ENCODE data around the gene RERE. TPM values are rescaled to one million over a fixed set of nuclear protein-coding genes. Genes with fewer than 3 reads are reported as not detected.
"Not testable (repeated sequence)": the region's sequence is repeated elsewhere in the genome, so short reads cannot be mapped to it uniquely, and the experiment has no call there.

RERE gene
- total RNA-seq, 1 experiment from 2014 or later = 73.4 TPM

- H2AFZ ChIP-seq; BruUV-seq (replicated peaks); H3K9me3 ChIP-seq (ENCODE audit: insufficient read depth, low read depth); DNase-seq; H3K79me2 ChIP-seq (ENCODE audit: low read depth); H3K4me3 ChIP-seq; H3K27ac ChIP-seq; H3K9me2 ChIP-seq (ENCODE audit: insufficient read depth); CTCF ChIA-PET; H3K36me3 ChIP-seq (ENCODE audit: low read depth); H3F3A ChIP-seq (ENCODE audit: insufficient read depth, low read depth); POLR2A ChIA-PET (ENCODE audit: unreplicated experiment); H3K27me3 ChIP-seq (ENCODE audit: insufficient read depth, low read depth); H3K4me2 ChIP-seq: not testable (repeated sequence)
- Histone ChIP-seq H3K4me1 (replicated peaks; ENCODE audit: insufficient read depth) (peaks cover 11% of the 10 kb centered on the region), H4K20me1 (ENCODE audit: insufficient read depth) (peaks cover 15% of the 10 kb centered on the region)
- intact Hi-C loops (cut with micrococcal nuclease; ENCODE audit: unreplicated experiment) = loop anchor here (10.0 kb wide), 1 partner anchor 103 kb away; no protein-coding TSS in a partner anchor
Measured at GRCh38 chr1:8621785-8622348, 195.6 kb downstream of the RERE start.

GRCh38 chr1:8621034-8621582, 196.3 kb downstream of the RERE start:
- H3K9me2 ChIP-seq (ENCODE audit: insufficient read depth); H3K36me3 ChIP-seq (ENCODE audit: low read depth); H3K27ac ChIP-seq; H4K20me1 ChIP-seq (ENCODE audit: insufficient read depth); H3K4me1 ChIP-seq (replicated peaks; ENCODE audit: insufficient read depth); H3K4me2 ChIP-seq; DNase-seq; H3K79me2 ChIP-seq (ENCODE audit: low read depth); H3K4me3 ChIP-seq; BruUV-seq (replicated peaks); H3F3A ChIP-seq (ENCODE audit: insufficient read depth, low read depth); H3K9me3 ChIP-seq (ENCODE audit: insufficient read depth, low read depth); CTCF ChIA-PET; H3K27me3 ChIP-seq (ENCODE audit: insufficient read depth, low read depth); H2AFZ ChIP-seq: not testable (repeated sequence)
- intact Hi-C loops (cut with micrococcal nuclease; ENCODE audit: unreplicated experiment) = loop anchor here (10.0 kb wide), 1 partner anchor 104 kb away; no protein-coding TSS in a partner anchor
- POLR2A ChIA-PET (ENCODE audit: unreplicated experiment) = interaction anchor here (0.7 kb wide), 1 partner anchor 260 kb away, joined by 4 read pairs; no protein-coding TSS in a partner anchor

DNA sequence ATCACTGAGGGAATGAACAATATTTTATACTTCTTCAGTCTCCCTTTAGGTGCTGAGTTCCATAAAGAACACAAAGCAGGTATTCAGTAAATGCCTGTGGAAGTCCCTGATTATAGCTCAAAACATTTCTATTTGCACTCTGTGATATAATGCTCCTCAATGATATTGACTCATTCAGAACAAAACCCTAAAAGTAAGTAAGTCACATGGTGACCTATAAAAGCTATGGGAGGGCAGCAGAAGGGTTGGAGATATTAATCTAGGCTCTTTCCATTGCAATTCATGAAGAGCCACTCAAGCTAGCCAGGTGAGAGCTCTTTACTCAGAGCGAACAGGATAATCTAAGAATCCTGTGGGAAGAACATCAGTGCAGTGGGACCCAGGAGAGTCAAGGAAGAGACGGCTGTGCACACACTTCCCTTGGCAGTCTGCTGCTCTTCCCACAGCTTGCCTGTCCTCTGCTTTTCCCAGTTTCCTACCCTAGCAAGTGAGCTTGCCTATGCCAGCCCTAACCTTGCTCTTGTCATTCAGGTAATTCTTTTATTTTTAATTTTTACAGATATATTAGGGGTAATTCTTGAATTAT, 197.4 kb downstream of the RERE start:
- H3K27ac ChIP-seq; H3K27me3 ChIP-seq (ENCODE audit: insufficient read depth, low read depth); H4K20me1 ChIP-seq (ENCODE audit: insufficient read depth); H3K9me2 ChIP-seq (ENCODE audit: insufficient read depth); H3F3A ChIP-seq (ENCODE audit: insufficient read depth, low read depth); BruUV-seq (replicated peaks); H3K4me1 ChIP-seq (replicated peaks; ENCODE audit: insufficient read depth); CTCF ChIA-PET; H3K79me2 ChIP-seq (ENCODE audit: low read depth); DNase-seq; H3K4me2 ChIP-seq; H3K4me3 ChIP-seq; H3K36me3 ChIP-seq (ENCODE audit: low read depth); H3K9me3 ChIP-seq (ENCODE audit: insufficient read depth, low read depth); H2AFZ ChIP-seq: not testable (repeated sequence)
- intact Hi-C loops (cut with micrococcal nuclease; ENCODE audit: unreplicated experiment) = loop anchor here (10.0 kb wide), 1 partner anchor 105 kb away; no protein-coding TSS in a partner anchor
- POLR2A ChIA-PET (ENCODE audit: unreplicated experiment) = interaction anchor here (0.6 to 0.7 kb wide), 3 partner anchors 28 to 261 kb away, joined by 4 to 7 read pairs (median 4); no protein-coding TSS in a partner anchor

DNA sequence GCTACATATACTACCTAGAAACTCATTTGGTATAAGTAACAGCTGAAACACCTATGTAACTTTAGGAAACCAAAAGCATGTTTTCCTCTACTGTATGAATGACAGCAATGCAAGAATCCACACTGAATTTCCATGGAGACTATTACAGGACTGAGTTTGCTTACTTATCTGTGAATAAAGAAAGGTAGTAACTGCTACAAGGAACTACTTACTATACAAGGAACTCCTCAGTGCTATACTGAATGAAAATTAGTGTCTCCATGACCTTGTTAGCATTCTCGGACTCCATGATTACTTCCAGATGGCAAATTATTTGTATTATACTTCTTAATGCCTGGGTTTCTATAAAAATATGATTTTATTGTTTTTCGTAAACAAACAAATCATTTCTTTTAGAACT, 198.0 kb downstream of the RERE start:
- H3K4me1 ChIP-seq (replicated peaks; ENCODE audit: insufficient read depth); H2AFZ ChIP-seq; H3K4me3 ChIP-seq; H3K9me2 ChIP-seq (ENCODE audit: insufficient read depth); H3K36me3 ChIP-seq (ENCODE audit: low read depth); BruUV-seq (replicated peaks); H3K9me3 ChIP-seq (ENCODE audit: insufficient read depth, low read depth); H3K4me2 ChIP-seq; H3K27ac ChIP-seq; intact Hi-C loops (cut with micrococcal nuclease; ENCODE audit: unreplicated experiment); CTCF ChIA-PET; H3F3A ChIP-seq (ENCODE audit: insufficient read depth, low read depth); DNase-seq; H3K27me3 ChIP-seq (ENCODE audit: insufficient read depth, low read depth); H4K20me1 ChIP-seq (ENCODE audit: insufficient read depth); H3K79me2 ChIP-seq (ENCODE audit: low read depth): not testable (repeated sequence)
- POLR2A ChIA-PET (ENCODE audit: unreplicated experiment) = interaction anchor here (0.7 kb wide), 1 partner anchor 28 kb away, joined by 7 read pairs; no protein-coding TSS in a partner anchor

GRCh38 chr1:8616791-8617190, 200.6 kb downstream of the RERE start:
- H3K27ac ChIP-seq; H3K4me3 ChIP-seq; POLR2A ChIA-PET (ENCODE audit: unreplicated experiment); DNase-seq; H3K4me2 ChIP-seq; CTCF ChIA-PET; H3K9me2 ChIP-seq (ENCODE audit: insufficient read depth); H3K4me1 ChIP-seq (replicated peaks; ENCODE audit: insufficient read depth); H3K36me3 ChIP-seq (ENCODE audit: low read depth); H3K27me3 ChIP-seq (ENCODE audit: insufficient read depth, low read depth); H3K9me3 ChIP-seq (ENCODE audit: insufficient read depth, low read depth); H4K20me1 ChIP-seq (ENCODE audit: insufficient read depth); intact Hi-C loops (cut with micrococcal nuclease; ENCODE audit: unreplicated experiment); H3F3A ChIP-seq (ENCODE audit: insufficient read depth, low read depth); H3K79me2 ChIP-seq (ENCODE audit: low read depth); BruUV-seq (replicated peaks); H2AFZ ChIP-seq: not testable (repeated sequence)

DNA sequence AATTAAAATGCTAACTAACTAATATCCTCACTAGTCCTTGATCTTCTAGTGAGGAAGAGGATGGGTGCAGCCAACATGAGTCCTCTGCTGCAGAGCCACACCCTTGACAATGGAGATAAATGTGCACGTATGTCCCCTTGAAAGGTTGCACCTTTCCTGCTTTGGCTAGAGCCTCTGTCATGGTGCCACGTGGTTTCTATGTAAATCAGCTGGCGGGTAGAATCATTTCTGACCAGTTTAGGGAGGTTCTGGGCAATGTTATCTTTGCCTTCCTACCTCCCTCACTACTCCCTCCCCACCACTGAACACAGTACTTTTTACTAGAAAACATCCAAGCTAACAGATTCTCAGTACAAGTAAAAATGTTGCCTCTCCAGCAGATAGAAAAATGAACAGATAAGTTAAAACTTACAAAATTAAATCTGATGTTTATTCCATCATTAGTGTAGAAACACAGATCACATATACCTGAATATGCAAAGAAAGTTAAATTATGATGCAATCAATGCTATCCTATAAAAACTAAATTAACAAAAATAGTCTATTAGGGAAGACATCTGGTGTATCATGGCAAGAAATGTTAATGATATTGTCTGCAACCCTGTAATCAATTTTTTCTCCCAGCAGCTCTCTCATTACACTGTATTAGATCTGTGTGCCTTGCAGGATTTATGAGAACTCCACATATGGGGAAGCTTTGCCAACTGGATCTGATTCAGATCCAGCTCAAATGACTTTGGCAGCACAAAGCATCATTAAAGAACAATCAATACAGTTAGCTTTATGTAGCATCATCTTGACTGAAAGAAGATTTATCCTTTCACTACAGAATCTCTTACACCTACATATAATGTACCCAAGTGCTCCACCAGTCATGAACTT, 205.6 kb downstream of the RERE start:
- H4K20me1 ChIP-seq (ENCODE audit: insufficient read depth); H3K9me3 ChIP-seq (ENCODE audit: insufficient read depth, low read depth); H3K79me2 ChIP-seq (ENCODE audit: low read depth); H3K27me3 ChIP-seq (ENCODE audit: insufficient read depth, low read depth); H3F3A ChIP-seq (ENCODE audit: insufficient read depth, low read depth); H3K27ac ChIP-seq; H3K4me2 ChIP-seq; H3K4me3 ChIP-seq; POLR2A ChIA-PET (ENCODE audit: unreplicated experiment); intact Hi-C loops (cut with micrococcal nuclease; ENCODE audit: unreplicated experiment); H3K4me1 ChIP-seq (replicated peaks; ENCODE audit: insufficient read depth); H2AFZ ChIP-seq; BruUV-seq (replicated peaks); H3K36me3 ChIP-seq (ENCODE audit: low read depth); H3K9me2 ChIP-seq (ENCODE audit: insufficient read depth); DNase-seq: not testable (repeated sequence)
- CTCF ChIA-PET = interaction anchor here (0.7 kb wide), 1 partner anchor 7 kb away, joined by 3 read pairs; no protein-coding TSS in a partner anchor

Measured in PC-9 (cell line).